GM19468 (cell line): Measurements from ENCODE around the gene ATP13A3.

Experiments used
- ATAC-seq: cut with Tn5 transposase; IDR thresholded peaks from one replicate; pipeline ENCODE4 v1.9.1; 2021; ENCODE audit warnings: mild to moderate bottlenecking, moderate library complexity, moderate number of reproducible peaks; ENCODE audit not compliant: unreplicated experiment; ENCODE audit errors: extremely low read depth

ATP13A3 gene

DNA sequence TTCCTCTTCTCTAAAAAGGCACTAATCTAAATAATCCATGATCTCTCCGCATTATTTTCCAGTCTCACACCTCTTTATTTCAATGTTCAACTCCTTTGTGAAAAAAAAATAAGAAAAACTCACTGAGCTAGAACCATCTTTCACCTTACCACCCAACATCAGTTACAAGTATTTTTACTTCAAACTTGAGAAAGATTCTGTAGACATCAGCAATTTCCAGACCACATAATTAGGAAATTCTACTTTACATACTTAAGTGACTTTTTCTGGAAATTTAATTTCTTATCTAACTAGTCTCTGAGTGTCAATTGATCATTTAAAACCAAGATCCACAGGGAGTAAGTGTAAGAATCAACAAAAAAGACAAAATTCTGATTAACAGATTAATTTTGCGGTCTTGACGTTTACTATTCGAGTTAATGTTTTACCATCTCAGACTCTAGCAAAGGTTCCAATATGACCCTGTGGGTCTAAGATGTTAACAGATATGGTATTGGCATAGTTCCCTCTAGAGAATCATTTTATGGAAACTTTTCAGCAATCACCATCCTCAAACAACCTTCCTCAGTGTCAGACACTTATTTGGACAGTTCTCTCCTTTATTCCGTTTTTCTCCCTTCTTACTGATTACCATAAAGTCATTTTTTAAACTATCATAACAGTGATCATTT is 5.1 kb downstream of the ATP13A3 start:
- ATAC-seq, result no peak

DNA sequence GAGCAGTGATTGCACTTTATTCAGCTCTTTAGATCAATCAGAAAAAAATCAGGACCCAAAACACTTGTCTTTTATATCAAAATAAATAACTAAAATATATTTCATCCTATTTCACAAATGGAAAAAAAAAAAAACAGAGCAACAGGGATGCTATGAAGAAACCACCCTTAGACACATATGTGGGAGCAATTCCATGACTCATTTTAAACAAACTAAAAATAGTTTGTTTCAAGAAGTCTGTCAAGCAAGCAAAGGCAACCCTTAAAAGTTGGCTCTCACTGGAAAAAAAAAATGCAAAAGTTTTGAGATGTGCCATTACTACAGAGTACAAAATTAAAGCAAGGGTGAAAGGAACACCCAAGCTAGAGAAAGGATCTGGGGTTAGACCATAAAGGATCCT is 5.7 kb downstream of the ATP13A3 start:
- no peak for ATAC-seq

DNA sequence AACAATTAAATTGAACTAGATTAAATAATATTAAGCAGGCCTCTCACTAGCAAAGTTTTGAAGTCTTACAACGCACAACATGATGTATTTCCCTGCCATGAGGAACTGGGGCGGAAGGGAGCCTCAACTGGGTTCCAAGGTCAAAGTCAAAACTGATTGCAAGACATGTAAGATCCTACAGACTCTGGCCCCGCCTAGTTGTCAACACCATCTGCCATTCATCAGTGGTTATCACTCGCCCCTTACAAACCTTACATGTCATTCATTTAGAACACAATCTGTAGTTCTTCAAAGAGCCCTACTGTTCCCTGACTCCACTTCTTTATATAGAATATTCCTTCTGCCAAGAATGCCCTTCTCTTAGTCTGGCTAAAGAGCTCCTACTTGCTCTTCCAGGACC is 10.0 kb downstream of the ATP13A3 start:
- ATAC-seq, result no peak

DNA sequence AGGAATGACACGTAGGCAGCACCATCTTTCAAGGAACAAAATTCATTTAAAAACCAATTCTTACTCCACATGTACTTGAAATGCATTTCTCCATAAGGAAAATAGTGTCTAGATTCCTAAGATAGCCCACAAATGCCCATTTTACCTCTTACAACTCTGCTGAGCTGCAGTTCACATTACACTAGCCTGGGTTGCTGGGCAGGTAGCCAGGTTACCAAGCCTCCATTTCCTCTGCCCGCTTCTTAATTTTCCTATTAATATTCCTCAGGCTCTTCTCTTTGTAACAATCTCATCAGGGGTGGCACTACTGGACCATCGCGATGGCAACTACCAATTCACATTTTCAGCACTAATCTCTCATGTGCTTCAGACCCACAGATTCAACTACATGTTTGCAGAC is 10.8 kb downstream of the ATP13A3 start:
- no peak for ATAC-seq

DNA sequence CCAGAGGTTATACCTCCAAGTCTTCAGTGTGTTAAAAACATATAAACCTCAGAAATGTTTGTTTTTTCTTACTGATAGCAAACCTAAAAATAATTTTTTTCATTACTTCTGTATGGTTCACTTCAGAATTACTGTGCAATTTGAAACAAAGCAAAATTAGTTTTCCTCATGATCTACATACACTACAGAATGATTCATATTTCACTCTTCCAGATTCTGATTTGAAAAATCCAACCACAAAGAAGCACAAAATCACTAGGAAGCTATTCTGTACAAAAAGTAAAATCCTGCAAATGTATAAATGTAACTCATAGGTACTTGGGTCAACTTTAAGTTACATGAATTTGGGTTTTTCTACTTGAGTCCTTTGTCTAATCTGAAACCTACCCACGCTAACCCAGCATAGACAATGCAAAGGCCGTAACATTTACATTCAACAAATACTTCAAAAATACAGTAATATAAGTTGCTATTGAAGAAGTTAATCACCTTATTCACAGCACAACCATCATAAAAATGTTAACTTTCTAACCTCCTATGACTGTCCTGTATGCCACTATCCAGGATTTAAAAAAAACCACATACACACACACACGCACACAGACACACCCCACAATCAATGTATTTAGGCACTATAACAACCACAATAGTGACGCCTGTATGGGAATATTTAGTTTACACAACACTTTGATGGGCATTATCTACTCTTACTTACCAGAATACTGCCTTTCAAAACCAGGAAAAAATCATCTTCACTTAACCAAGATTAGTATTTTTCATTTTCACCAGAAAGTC is 11.5 kb downstream of the ATP13A3 start:
- no peak for ATAC-seq

DNA sequence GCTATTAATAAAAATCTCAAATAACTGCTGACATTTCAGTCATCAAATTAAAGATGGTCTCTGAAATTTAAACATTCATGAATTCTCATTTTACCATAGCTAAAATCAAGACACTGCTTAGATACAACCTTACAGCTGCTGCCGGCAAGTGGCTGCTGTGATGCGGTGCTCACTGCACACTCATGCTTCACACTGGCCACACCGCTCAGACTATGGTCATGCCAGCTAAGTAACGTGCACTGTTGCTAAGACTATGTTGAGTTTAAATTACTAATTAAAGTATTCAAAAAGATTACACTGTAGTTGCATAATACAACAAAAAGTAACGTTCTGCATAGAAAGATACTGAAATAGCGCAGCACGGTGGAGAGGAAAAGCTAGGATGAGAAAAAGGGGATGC is 12.1 kb downstream of the ATP13A3 start:
- no peak for ATAC-seq

DNA sequence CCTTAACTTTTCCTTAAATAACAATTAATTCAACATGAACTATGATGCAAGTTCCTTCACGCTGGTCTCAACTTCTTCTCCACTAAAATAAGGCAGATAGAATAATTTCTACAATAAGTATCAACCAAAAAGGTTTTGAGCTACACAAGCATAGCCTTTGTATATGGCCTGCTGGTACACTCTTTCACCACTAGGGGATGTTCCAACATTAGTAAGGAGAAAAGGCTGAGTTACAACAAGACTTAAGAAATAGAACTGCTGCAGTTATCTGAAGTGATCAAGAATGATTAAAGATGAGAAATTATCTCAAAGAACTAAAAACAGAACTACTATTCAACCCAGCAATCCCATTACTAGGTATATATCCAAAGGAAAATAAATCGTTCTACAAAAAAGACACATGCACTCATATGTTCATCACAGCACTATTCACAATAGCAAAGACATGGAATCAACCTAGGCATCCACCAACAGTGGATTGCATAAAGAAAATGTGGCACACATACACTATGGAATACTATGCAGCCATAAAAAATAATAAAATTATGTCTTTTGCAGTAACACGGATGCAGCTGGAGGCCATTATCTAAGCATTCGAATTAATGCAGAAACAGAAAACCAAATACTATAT is 14.4 kb downstream of the ATP13A3 start:
- no peak for ATAC-seq

DNA sequence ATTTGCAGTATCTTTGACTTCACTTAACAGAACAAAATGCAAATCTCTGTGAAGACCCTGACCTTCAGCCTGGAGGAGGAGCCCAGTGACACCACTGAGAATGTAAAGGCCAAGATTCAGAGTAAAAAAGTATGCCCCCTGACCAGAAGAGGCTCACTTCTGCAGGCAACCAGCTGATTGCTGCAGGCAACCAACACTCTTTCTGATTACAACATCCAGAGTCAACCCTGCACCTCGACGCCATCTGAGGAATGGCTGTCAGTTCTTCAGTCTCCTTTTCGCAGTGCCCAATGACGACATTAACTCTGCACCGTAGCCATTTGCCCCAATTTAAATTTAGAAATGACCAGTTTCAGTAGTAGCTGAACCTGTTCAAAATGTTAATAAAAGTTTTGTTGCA is 14.9 kb downstream of the ATP13A3 start:
- ATAC-seq, result no peak

DNA sequence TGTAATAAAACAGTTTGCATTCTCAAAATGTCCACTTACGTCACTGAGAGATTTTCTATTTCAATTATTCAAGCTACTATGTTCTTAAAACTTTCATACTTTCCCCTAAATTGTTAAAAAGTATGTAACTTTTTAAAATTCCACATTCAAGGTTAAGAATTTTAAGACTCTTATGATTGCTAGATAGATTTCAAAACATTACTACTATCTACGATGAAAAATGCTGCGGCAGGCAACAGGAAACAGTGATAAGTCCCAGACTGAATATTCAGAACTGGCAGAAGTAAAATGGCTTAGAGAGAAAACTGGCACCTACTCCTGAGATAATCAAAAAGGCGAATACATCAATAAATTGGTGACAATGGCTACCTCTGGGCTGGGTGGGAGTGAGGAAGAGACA is 16.2 kb downstream of the ATP13A3 start:
- no peak for ATAC-seq

DNA sequence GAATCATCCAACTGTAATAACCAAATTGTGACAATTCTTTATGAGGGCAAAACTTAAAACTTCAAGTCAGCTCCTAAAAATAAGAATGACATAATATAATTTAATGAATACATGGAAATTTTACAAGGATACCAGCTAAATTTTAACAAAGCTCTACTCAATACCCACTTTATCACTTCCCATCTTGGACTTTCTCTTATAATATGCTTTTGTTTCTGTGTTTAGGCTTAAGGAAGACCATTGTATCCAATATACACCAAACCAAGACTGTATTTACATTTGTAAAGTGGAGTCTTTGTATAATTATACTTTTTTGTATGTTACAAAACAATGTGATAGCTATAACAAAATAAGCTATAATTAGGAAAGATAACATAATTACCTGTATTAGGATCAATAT is 16.8 kb downstream of the ATP13A3 start:
- ATAC-seq, result no peak

DNA sequence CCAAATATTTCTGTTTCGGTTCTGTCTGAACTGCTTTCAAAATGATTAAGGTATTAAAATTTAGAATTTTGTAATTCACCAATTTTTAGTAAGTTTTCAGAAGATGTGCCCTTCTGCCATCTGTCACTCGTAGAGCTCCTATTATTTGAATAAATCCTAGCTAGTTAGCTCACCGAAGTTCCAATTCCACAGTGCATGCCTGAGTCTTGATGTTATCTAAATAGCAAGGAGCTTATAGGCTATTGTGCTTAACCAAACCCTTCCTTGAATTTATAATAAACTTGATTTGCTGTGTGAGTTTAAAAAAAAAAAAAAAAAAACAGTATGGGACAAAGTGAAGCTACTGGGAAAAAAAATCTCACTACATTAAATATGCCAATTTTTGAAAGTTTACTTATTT is 18.7 kb downstream of the ATP13A3 start:
- no peak for ATAC-seq

DNA sequence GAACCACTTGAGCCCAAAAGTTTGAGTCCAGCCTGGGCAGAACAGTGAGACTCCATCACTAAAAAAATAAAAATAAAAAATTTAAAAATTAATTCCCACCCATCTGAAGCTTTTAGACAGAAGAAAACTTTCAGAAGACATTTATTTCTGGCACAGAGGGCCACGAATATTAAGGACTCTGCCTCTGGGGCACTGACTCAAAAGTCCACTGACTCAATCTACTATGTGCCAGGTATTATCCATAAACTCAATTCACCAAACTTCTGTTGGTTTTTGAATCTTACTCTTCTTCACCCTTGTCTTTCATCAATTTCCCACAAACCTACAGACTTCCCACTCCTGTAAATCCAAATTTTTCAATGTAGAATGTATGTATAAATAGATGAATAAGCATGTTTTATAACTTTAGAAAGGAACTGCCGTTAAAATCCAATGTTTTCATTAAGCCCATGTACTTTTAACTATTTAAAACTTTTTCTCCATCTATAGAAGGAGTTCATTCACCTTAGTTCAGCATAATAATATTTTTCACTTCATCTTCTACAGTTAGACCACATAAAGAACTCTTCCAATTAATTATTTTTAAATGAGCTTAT is 19.9 kb downstream of the ATP13A3 start:
- no peak for ATAC-seq

DNA sequence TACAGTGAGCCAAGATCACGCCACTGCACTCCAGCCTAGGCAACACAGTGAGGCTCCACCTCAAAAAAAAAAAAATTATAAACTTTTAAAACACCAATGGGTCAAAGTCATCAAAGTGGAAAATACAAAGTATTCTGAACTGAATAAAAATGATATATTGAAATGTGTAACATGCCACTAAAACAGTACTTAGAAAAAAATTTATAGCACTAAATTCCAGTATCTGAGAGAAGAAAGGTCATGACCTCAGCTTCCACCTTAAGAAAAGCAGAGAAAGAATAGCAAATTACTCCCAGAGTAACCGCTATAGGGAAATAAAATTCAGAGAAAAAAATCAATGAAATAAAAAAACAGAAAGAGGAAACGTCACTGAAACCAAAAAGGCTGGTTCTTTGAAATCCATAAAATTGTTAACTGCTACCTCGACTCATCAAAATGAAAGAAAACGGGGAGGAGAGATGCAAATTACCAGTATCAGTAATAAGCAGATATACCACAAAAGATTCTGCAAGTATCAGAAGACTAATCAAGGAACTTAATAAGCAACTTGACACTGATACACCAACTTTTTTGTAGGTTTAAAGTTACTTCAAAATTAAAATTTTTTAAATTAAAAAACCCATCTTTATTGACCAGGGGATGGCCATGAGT is 20.8 kb downstream of the ATP13A3 start:
- no peak for ATAC-seq

DNA sequence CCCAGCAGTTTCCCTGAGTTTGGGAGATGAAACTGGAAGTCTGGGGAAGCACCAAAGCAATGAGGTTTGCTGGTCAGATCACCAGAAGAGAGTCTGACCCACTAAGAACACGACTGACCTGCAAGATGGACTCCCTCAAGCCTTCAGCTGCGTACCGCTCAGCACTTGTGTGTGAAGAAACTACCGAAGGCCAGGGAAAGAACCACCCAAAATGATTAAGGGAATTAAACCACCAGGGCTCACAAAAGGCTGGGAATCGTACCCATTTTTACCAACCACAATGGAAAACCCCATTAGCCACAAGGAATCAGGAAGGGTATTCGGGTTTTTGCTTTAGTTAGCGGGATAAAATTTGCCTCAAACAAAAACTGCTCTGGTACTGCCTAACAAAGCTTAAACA is 21.6 kb downstream of the ATP13A3 start:
- no peak for ATAC-seq

DNA sequence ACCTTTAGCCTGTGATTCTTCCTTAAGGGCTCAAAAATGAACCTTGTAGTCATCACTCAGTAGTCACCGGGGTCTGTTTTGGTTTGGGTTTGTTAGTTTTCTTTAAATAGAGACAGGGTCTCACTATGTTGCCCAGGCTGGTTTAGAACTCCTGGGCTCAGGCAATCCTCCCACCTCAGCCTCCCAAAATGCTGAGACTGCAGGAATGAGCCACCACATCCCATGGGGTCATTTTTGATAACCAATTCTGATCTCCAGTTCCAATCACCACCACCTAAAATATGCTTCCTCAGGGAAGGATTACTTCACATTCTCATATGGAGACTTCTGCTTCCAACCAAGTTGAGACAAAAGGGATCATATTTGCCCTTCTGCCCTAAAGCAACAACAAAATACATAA is 22.1 kb downstream of the ATP13A3 start:
- ATAC-seq, result no peak

DNA sequence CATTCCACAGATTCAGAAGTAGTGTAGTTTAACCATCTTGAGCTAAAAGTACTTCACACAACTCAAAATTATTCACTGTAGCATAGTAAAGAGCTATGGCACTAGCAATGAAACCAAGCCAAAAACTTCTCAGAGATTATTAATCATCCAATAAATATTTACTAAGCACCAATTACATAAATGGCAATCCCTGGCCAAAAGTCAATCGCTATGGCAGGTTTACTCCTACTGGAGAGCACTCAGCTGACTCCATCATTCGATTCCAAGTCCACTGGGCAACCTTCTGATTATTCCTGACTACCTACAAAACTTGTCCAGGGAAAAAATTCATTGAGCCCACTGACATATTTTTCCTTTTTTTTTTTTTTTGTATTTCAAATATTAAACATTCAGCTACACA is 23.9 kb downstream of the ATP13A3 start:
- no peak for ATAC-seq

DNA sequence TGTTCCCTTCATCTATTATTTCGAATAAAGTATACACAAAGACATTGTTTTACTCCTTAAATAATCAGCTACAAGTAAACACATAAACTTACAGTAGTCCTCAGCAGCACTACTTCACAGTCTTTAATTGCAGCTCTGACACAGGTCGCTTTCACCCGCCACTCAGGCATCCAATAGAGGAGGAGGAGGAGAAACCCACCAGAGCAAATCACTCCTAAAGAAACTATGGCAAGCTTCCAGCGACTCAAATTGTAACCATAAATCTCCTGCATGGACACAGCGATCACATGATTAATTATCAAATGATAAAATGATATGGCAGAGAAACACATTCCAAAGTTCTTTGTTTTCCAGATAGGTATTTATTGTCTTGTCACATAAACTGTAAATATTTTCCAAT is 26.2 kb downstream of the ATP13A3 start:
- ATAC-seq, result no peak

DNA sequence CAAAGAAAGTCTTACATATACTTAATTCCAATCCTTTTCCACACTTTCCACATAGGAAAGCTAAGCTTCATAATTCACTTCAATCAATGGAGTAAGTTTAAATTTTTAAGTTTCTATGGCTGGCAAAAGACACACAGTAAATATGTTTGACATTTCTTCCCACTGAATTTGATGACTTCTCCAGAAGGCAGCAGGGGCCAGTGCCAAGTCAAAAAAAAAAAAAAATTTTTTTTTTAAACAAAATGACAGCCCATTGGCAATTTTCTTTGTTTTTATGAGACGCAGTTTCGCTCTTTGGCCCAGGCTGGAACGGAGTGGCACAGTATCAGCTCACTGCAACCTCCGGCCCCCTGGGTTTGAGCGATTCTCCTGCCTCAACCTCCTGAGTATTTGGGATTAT is 28.7 kb downstream of the ATP13A3 start:
- no peak for ATAC-seq

DNA sequence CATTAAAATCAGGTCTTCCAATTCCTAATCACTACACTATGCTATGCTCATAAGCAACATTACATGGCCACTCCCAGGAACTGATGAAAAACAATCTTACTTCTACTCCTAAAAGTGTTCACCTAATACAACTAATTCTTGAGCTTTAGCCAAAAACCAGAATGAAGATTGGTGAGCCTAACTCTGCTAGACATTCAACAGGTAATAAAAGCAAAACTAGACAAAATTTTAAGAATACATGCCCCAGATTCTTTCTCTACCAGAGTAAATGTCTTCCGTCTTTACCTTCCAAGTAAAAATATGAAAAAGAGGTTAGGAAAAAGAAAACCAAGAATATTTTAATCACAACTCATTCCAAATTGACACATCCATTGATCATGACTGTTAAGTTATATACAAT is 31.3 kb downstream of the ATP13A3 start:
- no peak for ATAC-seq

DNA sequence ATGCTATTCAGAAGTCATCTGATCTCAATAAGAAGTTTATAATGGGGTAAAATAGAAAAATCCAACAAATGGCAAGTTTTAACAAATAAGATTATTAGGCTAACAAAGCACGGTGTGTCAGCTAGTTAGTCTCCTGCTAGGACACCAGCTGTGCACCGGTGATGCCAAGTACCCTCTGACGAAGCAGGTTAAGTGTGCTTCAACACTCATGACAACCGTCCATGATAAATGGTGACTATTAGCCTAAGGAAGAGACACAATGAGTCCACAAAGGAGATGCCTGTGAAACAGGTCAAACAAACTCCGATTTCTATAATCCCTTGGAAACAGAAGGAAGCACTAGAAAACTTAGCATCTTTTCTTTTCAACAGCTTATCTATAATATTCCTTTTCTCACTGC is 36.5 kb downstream of the ATP13A3 start:
- no peak for ATAC-seq

DNA sequence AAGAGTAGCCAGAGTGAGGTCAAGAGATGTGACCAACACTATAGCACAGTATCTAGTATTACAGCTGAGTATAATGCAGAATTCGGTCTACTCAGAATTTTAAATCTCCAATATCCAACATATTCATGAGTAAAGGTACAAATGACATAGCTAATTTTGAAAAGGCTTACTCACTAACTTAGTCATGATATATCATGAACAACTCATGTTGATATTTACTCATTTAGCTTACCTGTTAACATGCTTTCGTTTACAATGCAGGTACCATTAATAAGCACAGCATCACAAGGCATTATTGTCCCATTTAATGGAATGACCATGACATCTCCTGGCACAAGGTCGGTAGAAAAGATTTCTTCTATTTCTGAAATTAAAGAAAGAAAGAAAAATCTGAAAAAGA is 36.9 kb downstream of the ATP13A3 start:
- no peak for ATAC-seq
